GM12892 (cell line): Measurements from ENCODE around the gene ARHGAP29.

Experiments
- POLR2A ChIP-seq: IDR thresholded peaks from 2 replicates; pipeline ENCODE4 v1.6.1; 2011; ENCODE audit warnings: low read depth, low read length, control low read depth
- POLR2AphosphoS5 ChIP-seq: IDR thresholded peaks from 2 replicates; pipeline ENCODE4 v1.6.1; 2011; ENCODE audit warnings: low read depth, low read length, control low read depth

DNA sequence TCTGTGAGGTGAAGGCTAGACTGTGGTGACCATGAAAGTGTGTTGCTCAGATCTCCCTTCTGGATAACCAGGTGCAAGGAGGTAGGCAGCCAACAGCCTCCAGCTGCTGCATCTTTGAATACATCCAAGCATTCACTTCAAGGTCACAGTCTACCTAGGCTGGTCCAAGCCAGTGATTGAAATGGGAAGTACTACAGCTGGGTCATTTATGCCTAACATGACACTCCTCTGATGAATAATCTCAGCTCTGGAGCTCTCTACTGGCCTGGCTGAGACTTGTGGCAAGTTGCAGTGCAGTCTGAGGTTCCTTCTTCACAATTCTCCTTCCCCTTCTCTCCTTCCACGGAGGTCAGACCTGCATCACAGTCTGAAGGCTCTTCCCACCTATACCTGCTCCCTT, 35.0 kb upstream of the ARHGAP29 start:
- TF ChIP-seq POLR2AphosphoS5 (no peak), POLR2A (no peak)
